Measurements from ENCODE around the gene STAB1.

GRCh38 chr3:52452126-52452525, 43.0 kb upstream of the STAB1 start:
- TF ChIP-seq POLR2A (IDR thresholded peaks at IDR 0.05) (no peak), POLR2AphosphoS5 (IDR thresholded peaks at IDR 0.05) (no peak), EP300 (IDR thresholded peaks at IDR 0.05) (no peak)
- TF ChIP-seq, protein P1, sequence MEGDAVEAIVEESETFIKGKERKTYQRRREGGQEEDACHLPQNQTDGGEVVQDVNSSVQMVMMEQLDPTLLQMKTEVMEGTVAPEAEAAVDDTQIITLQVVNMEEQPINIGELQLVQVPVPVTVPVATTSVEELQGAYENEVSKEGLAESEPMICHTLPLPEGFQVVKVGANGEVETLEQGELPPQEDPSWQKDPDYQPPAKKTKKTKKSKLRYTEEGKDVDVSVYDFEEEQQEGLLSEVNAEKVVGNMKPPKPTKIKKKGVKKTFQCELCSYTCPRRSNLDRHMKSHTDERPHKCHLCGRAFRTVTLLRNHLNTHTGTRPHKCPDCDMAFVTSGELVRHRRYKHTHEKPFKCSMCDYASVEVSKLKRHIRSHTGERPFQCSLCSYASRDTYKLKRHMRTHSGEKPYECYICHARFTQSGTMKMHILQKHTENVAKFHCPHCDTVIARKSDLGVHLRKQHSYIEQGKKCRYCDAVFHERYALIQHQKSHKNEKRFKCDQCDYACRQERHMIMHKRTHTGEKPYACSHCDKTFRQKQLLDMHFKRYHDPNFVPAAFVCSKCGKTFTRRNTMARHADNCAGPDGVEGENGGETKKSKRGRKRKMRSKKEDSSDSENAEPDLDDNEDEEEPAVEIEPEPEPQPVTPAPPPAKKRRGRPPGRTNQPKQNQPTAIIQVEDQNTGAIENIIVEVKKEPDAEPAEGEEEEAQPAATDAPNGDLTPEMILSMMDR (IDR thresholded peaks at IDR 0.05), result no peak
